SK-N-SH (cell line): ENCODE results near the gene S100A16.
"Not testable (repeated sequence)": the region's sequence is repeated elsewhere in the genome, so short reads cannot be mapped to it uniquely, and the experiment has no call there.

Experiments used
- CTCF ChIP-seq: fragments of 200-600 bp; sonication (generic); IDR thresholded peaks from 2 replicates; pipeline ENCODE4 v1.6.1; 2017; ENCODE audit warnings: antibody characterized with exemption, mild to moderate bottlenecking, moderate library complexity
- POLR2AphosphoS5 ChIP-seq: IDR thresholded peaks from 2 replicates; pipeline ENCODE4 v1.6.1; 2012; ENCODE audit warnings: low read depth, low read length
- REST ChIP-seq: IDR thresholded peaks from 2 replicates; pipeline ENCODE4 v1.6.1; 2012; ENCODE audit warnings: mild to moderate bottlenecking, low read depth, low read length, moderate library complexity
- SIN3A ChIP-seq: IDR thresholded peaks from 2 replicates; pipeline ENCODE4 v1.6.1; 2012; ENCODE audit warnings: low read depth, mild to moderate bottlenecking, low read length, moderate library complexity, borderline replicate concordance
- SMC3 ChIP-seq: IDR thresholded peaks from 2 replicates; pipeline ENCODE4 v1.6.1; 2012; ENCODE audit warnings: low read depth, low read length, improper control_type of control experiment

GRCh38 chr1:153640213-153640612 lies 27.3 kb upstream of the S100A16 start:
- TF ChIP-seq CTCF, REST, POLR2AphosphoS5, SMC3, SIN3A: not testable (repeated sequence)
